HG03442 (cell line): ENCODE data around the gene ZNF107.
"Not testable (repeated sequence)": the region's sequence is repeated elsewhere in the genome, so short reads cannot be mapped to it uniquely, and the experiment has no call there.

Source experiments
- ATAC-seq: cut with Tn5 transposase; IDR thresholded peaks from one replicate; pipeline ENCODE4 v1.9.1; 2021; ENCODE audit warnings: mild to moderate bottlenecking, moderate library complexity; ENCODE audit not compliant: unreplicated experiment

The ZNF107 gene

GRCh38 chr7:64642875-64643274, 23.1 kb upstream of the ZNF107 start:
- ATAC-seq = no peak

GRCh38 chr7:64643566-64643965, 22.4 kb upstream of the ZNF107 start:
- ATAC-seq = no peak

GRCh38 chr7:64651203-64651602, 14.7 kb upstream of the ZNF107 start:
- ATAC-seq = no peak

- ATAC-seq = no peak
These were observed 14.2 kb upstream of the ZNF107 start for GRCh38 chr7:64651632-64652165.

GRCh38 chr7:64653721-64654401, 12.1 kb upstream of the ZNF107 start:
- ATAC-seq = no peak

GRCh38 chr7:64654796-64655548, 11.0 kb upstream of the ZNF107 start:
- ATAC-seq = no peak

- ATAC-seq = no peak
These were observed 10.1 kb upstream of the ZNF107 start for GRCh38 chr7:64655811-64656210.

GRCh38 chr7:64656489-64656888, 9.4 kb upstream of the ZNF107 start:
- no peak for ATAC-seq

GRCh38 chr7:64662091-64662490, 3.8 kb upstream of the ZNF107 start:
- ATAC-seq = not testable (repeated sequence)

- no peak for ATAC-seq
These were observed 724 bp downstream of the ZNF107 start for GRCh38 chr7:64666663-64667050.

GRCh38 chr7:64667311-64667710, 1.4 kb downstream of the ZNF107 start:
- no peak for ATAC-seq

- no peak for ATAC-seq
These were observed 6.5 kb downstream of the ZNF107 start for GRCh38 chr7:64672414-64672813.

- no peak for ATAC-seq
These were observed 19.2 kb downstream of the ZNF107 start for GRCh38 chr7:64685091-64685490.

GRCh38 chr7:64685741-64686140, 19.8 kb downstream of the ZNF107 start:
- no peak for ATAC-seq

- no peak for ATAC-seq
These were observed 20.7 kb downstream of the ZNF107 start for GRCh38 chr7:64686493-64687184.

- no peak for ATAC-seq
These were observed 21.3 kb downstream of the ZNF107 start for GRCh38 chr7:64687249-64687648.

- ATAC-seq = no peak
These were observed 23.1 kb downstream of the ZNF107 start for GRCh38 chr7:64688988-64689387.

GRCh38 chr7:64691831-64692230, 25.9 kb downstream of the ZNF107 start:
- no peak for ATAC-seq

GRCh38 chr7:64697863-64698262, 31.9 kb downstream of the ZNF107 start:
- ATAC-seq = not testable (repeated sequence)

- no peak for ATAC-seq
These were observed 40.8 kb downstream of the ZNF107 start for GRCh38 chr7:64706625-64707292.

GRCh38 chr7:64717896-64718295, 52.0 kb downstream of the ZNF107 start:
- not testable (repeated sequence) for ATAC-seq
